Activated naive CD4-positive, alpha-beta T cell treated with anti-CD3 and anti-CD28 coated beads, Interleukin-2, amount 10 ng/mL, durations not matched to agents 7 days and 5 days (primary cell): Measurements from ENCODE around the gene ZNF516.
A peak's percentile ranks its signal among the peaks of the same experiment; 100 is the strongest.

Experiments used
- CTCF ChIA-PET: fragments of 350-600 bp; sonication (Branson Sonifier 250); formaldehyde crosslinking; loops from one replicate; lab custom pipeline; 2021; ENCODE audit warnings: antibody characterized with exemption; lab: Charles Lee
- DNase-seq: peaks from one replicate; pipeline ENCODE4 v3.0.0-alpha.2; 2020
- H3K27ac Mint-ChIP-seq: one replicate; pipeline ENCODE4 v1.8.0; 2021; ENCODE audit warnings: mild to moderate bottlenecking, moderate library complexity, mixed read lengths
- H3K27me3 Mint-ChIP-seq: one replicate; pipeline ENCODE4 v1.8.0; 2021; ENCODE audit warnings: mild to moderate bottlenecking, mixed read lengths
- H3K36me3 Mint-ChIP-seq: one replicate; pipeline ENCODE4 v1.8.0; 2021; ENCODE audit warnings: mixed read lengths
- H3K4me1 Mint-ChIP-seq: one replicate; pipeline ENCODE4 v1.8.0; 2021; ENCODE audit warnings: mixed read lengths
- H3K4me3 Mint-ChIP-seq: one replicate; pipeline ENCODE4 v1.8.0; 2021; ENCODE audit warnings: mild to moderate bottlenecking, moderate library complexity, mixed read lengths
- H3K9me3 Mint-ChIP-seq: one replicate; pipeline ENCODE4 v1.8.0; 2021; ENCODE audit warnings: mixed read lengths

The ZNF516 gene

DNA sequence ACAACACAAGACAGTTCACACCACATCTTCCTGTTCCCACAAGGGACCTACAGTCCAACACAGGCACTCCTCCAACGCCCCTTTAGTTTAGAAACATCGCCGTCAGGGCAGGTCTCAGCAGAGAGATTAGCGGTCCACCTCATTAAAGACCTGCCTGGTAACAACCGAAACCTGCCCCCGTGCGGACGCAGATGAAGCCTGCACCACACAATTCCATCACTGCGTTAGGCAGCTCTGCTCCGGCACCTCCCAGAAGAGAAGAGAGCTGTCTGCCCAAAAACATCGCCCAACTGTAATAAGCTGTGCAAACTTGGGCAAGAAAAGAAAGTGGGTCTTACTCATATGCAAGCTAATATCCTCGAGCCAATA is 32.7 kb downstream of the ZNF516 start:
- H3K9me3 Mint-ChIP-seq: no peaks in the 10 kb centered on the region
- no peak for DNase-seq
- H3K27me3 Mint-ChIP-seq: peaks cover 4% of the 10 kb centered on the region
- H3K4me3 Mint-ChIP-seq: no peak overlapping the region
- no peaks in the 10 kb centered on the region for H3K36me3 Mint-ChIP-seq
- peaks cover 5% of the 10 kb centered on the region for H3K4me1 Mint-ChIP-seq
- no peak overlapping the region for H3K27ac Mint-ChIP-seq
- CTCF ChIA-PET: no interaction called here

DNA sequence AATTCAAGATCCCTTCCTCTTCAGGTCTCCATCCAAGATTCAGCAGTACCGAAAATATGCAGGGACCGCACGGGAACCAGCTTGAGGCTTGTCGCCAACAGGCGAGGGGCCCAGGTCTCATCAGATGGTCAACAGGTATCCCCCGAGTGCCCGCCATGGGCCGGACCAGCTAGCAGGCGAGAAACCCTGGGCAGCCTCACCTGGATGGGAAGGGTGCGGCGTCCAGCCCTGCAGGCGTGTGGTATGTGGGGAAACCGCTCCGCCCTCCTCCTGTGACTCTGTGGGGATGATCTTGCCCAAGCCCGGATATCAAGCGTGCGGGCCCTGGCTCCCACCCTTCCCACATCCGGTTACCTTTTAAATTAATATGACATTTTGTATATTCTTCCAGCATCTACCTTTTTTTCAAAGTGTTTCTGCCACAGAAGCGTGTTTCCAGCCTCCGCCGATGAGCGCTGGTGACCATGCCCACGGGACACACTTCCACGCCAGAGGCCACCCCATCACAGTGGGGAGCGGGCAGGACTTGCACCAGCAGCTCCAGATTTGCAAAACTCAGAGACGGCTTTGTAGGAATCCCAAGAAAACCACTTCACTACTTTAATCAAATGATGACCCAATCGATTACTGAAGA is 33.2 kb downstream of the ZNF516 start:
- H3K4me1 Mint-ChIP-seq: peaks cover 3% of the 10 kb centered on the region
- no peak overlapping the region for H3K27ac Mint-ChIP-seq
- H3K36me3 Mint-ChIP-seq: no peaks in the 10 kb centered on the region
- H3K9me3 Mint-ChIP-seq: no peaks in the 10 kb centered on the region
- DNase-seq: no peak
- CTCF ChIA-PET: no interaction called here
- no peak overlapping the region for H3K4me3 Mint-ChIP-seq
- peaks cover 4% of the 10 kb centered on the region for H3K27me3 Mint-ChIP-seq

DNA sequence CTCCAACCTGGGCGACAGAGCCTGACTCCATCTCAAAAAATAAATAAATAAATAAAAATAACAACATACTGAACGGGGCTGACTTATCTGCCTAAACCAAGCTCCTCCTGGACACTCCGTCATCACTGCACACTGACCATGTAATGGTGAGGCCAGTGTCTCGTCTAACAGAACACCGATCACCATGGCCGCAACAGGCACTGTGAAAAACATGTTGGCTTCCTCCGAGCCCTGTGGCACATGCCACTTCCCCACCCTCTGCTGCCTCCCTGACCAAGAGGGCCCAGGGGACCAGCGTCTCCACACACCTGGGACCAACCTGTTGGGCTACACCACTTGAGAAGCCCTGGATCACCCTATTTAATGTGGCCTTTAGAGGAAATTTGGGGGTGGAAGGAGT is 33.9 kb downstream of the ZNF516 start:
- Mint-ChIP-seq H3K4me3 (no peak overlapping the region), H3K27me3 (no peaks in the 10 kb centered on the region), H3K4me1 (no peaks in the 10 kb centered on the region), H3K36me3 (no peaks in the 10 kb centered on the region), H3K9me3 (no peaks in the 10 kb centered on the region), H3K27ac (no peak overlapping the region)
- no peak for DNase-seq
- CTCF ChIA-PET: no interaction called here

DNA sequence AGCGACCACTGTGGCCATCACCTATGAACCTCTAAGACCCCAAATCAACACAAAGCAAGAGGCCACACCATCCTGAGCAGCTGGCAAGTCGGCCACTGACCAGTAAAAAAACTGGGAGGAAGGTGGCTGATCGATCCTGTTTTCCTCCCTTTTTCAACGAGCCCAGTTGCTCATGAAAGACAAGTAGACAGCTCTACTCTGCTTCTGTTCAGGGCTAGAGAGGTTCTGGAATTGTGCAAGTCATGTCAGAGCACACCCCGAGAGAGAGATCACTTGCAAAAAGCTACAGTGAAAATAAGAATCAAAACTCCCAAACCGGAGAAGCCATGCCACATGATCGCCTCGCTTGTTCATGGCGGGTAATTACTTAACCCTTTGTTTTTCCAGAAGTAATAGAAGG is 34.6 kb downstream of the ZNF516 start:
- Mint-ChIP-seq H3K36me3 (no peaks in the 10 kb centered on the region), H3K27me3 (peaks cover 4% of the 10 kb centered on the region), H3K27ac (no peak overlapping the region), H3K4me3 (no peak overlapping the region), H3K9me3 (no peaks in the 10 kb centered on the region), H3K4me1 (no peaks in the 10 kb centered on the region)
- DNase-seq: no peak
- CTCF ChIA-PET: no interaction called here

DNA sequence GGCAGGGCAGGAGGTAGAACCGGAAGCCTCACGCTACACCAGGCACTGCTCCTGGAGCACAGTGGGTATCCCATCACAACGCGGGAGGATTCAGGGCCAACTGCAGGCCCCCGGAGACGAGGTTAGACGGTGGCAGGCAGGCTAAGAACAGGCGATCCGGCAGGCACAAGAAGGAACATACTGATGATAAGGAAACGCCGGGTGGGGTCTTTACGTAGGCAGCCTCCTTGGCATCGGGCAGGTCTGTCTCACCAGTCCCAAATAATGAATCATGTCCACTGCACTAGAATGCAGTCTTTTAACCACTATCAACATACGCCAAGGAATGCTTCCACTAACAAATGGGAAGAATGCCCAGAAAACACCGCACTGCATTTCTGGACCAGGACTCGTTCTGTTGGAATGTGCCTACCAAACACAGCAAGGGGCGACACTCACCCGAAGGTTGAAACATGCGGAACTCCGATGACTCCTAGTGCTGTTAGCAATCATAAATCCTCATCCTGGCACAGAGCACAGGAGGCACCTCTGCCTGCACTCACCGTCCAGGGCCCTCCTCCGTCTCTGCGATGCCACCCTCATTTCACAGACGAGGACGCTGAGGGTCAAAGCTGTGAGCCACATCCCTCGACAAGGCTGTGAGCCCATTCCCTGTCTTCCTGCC is 35.2 kb downstream of the ZNF516 start:
- Mint-ChIP-seq H3K27ac (no peak overlapping the region), H3K9me3 (no peaks in the 10 kb centered on the region), H3K4me1 (no peaks in the 10 kb centered on the region), H3K4me3 (no peak overlapping the region), H3K36me3 (no peaks in the 10 kb centered on the region), H3K27me3 (peaks cover 11% of the 10 kb centered on the region)
- CTCF ChIA-PET: interaction anchor here (1.0 kb wide), 1 partner anchor 13 kb away, joined by 3 read pairs; no protein-coding TSS in a partner anchor
- DNase-seq: peak; percentile 1

DNA sequence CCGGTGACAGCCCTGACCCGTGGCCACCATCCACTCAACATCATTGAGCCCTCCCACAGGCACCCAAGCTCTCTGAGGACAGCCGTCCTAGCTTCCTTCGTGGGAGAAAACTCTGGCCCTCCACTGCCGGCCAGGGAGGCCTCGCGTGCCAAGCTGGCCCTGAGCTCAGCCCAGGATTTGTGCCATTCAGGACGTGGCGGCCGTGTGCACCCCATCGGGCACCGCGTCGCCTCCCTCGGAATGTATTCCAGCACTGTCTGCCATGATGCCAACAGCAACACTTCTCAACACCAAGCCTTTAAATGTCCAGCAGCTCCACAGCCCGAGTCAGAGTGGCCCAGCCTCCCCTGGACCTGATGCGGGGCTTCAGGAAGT is 35.7 kb downstream of the ZNF516 start:
- CTCF ChIA-PET: interaction anchor here (1.0 kb wide), 1 partner anchor 13 kb away, joined by 3 read pairs; no protein-coding TSS in a partner anchor
- H3K27ac Mint-ChIP-seq: no peak overlapping the region
- H3K36me3 Mint-ChIP-seq: no peaks in the 10 kb centered on the region
- peak; percentile 2 for DNase-seq
- peaks cover 11% of the 10 kb centered on the region for H3K27me3 Mint-ChIP-seq
- H3K4me3 Mint-ChIP-seq: no peak overlapping the region
- no peaks in the 10 kb centered on the region for H3K4me1 Mint-ChIP-seq
- H3K9me3 Mint-ChIP-seq: no peaks in the 10 kb centered on the region

DNA sequence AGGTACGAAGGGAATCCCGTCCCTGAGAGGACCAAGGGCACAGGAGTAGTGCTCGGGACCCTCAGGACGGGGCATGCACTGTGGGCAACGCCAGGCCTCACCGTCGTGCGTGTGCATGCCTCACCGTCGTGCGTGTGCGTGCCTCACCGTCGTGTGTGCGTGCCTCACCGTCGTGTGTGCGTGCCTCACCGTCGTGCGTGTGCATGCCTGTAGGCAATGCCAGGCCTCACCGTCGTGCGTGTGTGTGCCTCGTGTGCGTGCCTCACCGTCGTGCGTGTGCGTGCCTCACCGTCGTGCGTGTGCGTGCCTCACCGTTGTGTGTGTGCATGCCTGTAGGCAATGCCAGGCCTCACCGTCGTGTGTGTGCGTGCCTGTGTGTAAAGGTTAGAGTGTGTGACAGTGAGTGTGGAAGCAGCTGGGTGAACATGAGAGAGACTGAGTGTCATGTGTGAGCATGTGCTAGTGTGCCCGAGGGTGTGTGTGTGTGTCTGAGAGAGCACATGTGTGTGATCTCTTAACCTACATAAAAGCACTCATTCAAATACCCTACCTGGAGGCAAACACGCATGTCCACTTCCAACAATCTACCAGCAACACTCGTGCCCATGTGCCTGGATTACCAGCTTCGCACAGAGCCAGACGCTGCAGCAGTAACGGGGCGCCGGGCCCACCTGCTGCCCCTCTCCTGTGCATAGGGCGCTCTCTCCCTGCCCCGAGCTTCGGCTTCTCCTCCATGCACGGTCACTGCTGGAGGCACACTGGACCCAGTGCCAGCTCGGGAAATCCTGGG is 36.3 kb downstream of the ZNF516 start:
- Mint-ChIP-seq H3K36me3 (no peaks in the 10 kb centered on the region), H3K4me1 (no peaks in the 10 kb centered on the region), H3K27ac (no peak overlapping the region), H3K9me3 (no peaks in the 10 kb centered on the region), H3K4me3 (no peak overlapping the region), H3K27me3 (peaks cover 11% of the 10 kb centered on the region)
- DNase-seq: peak; percentile 17
- CTCF ChIA-PET: interaction anchor here (1.0 kb wide), 1 partner anchor 14 kb away, joined by 3 read pairs; no protein-coding TSS in a partner anchor

DNA sequence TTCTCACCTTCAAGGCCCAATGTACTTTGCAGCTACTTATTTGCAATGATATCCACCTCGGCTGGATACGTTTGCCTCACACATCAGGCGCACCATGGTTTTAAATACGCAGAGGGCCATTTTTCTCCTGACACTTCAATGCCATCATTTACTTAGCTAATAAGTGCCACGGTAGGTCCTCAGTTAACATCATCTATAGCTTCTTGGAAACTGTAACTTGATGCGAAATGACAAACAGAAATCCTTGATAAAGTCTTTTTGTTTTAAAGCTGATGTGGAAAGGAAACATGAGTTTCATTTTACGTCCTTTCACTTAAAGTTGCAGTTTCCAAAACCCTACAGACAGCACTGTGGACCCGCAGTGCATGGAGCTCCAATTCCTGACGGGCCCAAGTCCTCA is 37.1 kb downstream of the ZNF516 start:
- H3K36me3 Mint-ChIP-seq: no peaks in the 10 kb centered on the region
- H3K4me3 Mint-ChIP-seq: no peak overlapping the region
- H3K4me1 Mint-ChIP-seq: no peaks in the 10 kb centered on the region
- CTCF ChIA-PET: no interaction called here
- no peak overlapping the region for H3K27ac Mint-ChIP-seq
- DNase-seq: no peak
- no peaks in the 10 kb centered on the region for H3K9me3 Mint-ChIP-seq
- peaks cover 15% of the 10 kb centered on the region for H3K27me3 Mint-ChIP-seq

DNA sequence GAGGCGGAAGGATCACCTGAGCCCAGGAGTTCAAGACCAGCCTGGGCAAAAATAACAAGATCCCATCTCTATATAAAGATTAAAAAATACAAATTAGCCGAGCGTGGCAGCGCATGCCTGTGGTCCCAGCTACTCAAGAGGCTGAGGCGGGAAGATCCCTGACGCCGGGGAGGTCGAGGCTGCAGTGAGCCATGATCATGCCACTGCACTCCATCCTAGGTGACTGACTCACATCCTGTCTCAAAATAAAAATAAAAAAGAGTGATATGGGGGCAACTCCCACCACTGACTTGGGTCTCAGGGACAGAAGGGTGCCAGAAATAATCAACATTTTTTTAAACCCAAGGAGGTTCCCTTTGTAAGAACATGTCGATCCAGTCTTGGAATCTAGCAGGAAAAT is 37.6 kb downstream of the ZNF516 start:
- no peaks in the 10 kb centered on the region for H3K36me3 Mint-ChIP-seq

DNA sequence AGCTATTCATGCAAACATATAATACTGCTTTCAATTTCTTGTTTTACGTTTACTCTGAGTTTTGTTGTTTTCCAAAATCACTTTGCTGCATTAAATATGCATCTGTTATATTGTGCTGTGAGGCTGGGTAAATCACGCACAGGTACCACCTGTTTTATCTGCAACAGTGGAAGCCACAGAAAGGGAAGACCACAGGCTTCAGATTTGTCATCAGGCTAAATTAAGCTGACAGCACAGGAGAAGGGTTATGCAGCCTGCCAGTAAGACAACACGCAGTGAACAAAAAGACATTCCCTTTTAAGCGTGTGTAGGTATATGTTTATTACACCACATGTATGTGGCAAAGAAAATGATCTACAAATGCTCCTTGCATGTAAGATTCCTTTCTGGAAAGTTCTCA is 38.2 kb downstream of the ZNF516 start:
- no peak for DNase-seq
- no peaks in the 10 kb centered on the region for H3K9me3 Mint-ChIP-seq
- no peaks in the 10 kb centered on the region for H3K36me3 Mint-ChIP-seq
- H3K27me3 Mint-ChIP-seq: peaks cover 24% of the 10 kb centered on the region
- no peak overlapping the region for H3K4me3 Mint-ChIP-seq
- H3K27ac Mint-ChIP-seq: no peak overlapping the region
- H3K4me1 Mint-ChIP-seq: no peaks in the 10 kb centered on the region
- CTCF ChIA-PET: interaction anchor here (0.9 kb wide), 1 partner anchor 14 kb away, joined by 3 read pairs; no protein-coding TSS in a partner anchor

More for the DNA sequence above, 37.6 kb downstream of the ZNF516 start:
- H3K4me1 Mint-ChIP-seq: no peaks in the 10 kb centered on the region
- CTCF ChIA-PET: no interaction called here
- no peak overlapping the region for H3K27ac Mint-ChIP-seq
- no peaks in the 10 kb centered on the region for H3K9me3 Mint-ChIP-seq
- DNase-seq: peak; percentile 14
- no peak overlapping the region for H3K4me3 Mint-ChIP-seq
- peaks cover 18% of the 10 kb centered on the region for H3K27me3 Mint-ChIP-seq

DNA sequence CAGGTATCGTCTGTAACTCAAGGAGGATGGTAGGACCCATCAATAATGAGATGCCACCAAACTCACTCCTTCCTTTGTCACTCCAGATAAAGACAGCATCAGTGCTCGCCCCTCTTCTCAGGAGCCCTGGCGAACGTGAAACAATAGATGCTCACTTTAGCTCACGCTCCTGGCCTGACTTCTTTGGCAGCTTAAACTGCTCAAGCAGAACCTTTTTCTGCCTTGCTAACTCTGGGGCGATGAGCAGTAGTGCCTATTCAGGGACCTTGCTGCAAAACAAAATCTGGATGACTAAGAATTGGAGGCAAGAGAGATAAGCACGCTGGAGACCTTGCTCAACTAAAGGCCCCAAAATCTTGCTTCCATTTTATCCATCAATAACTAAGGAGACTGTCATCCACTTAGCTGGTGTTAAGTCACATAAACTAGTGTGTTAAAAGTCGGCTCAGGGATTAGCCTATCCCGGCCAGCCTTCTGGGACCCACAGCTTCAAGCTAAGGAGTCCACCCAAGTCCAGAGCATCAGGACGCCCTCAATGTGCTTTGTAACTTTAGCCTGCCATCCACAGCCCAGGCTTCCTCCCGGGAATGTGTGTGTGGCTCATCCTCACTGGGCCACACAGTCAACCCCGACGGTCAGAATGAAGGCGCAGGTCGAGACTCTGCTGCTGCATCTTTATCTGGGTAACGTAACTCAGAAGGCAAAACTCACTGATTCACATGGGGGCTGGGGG is 38.9 kb downstream of the ZNF516 start:
- peaks cover 29% of the 10 kb centered on the region for H3K27me3 Mint-ChIP-seq
- DNase-seq: peak; percentile 6
- H3K27ac Mint-ChIP-seq: no peak overlapping the region
- H3K4me3 Mint-ChIP-seq: no peak overlapping the region
- CTCF ChIA-PET: interaction anchor here (0.9 kb wide), 1 partner anchor 13 kb away, joined by 3 read pairs; no protein-coding TSS in a partner anchor
- H3K36me3 Mint-ChIP-seq: no peaks in the 10 kb centered on the region
- peaks cover 5% of the 10 kb centered on the region for H3K4me1 Mint-ChIP-seq
- H3K9me3 Mint-ChIP-seq: no peaks in the 10 kb centered on the region

DNA sequence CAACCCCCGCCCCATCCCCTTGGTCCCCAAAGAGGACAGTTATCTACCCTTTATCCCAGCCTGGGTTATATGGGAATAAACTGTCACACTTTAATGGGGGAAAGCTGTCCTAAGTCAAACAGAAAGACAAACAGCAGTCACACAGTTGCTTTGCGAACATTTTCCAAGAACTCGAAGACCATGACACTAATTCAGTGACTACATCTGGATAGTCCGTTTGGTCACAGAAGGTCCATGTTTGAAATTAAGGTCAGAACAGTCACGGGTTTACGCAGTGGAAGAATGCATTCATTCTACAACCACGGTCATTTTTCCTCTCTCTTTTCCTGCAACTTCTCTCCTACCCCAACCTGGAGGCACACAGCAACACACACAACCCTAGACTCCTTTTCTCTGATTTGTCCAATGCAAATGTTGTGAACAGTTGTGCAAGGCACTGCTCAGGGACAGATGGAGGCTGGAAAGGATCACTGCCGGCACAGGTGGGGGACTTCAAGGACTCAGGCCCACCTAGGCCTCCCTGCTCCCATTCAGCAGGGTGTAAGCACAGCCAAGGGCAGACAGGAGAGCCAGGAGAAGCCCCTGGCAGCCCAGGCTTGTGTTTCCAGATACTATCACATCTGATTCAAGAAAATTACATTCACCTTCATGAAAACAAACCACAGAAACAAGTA is 39.9 kb downstream of the ZNF516 start:
- H3K4me1 Mint-ChIP-seq: peaks cover 12% of the 10 kb centered on the region
- no peak for DNase-seq
- CTCF ChIA-PET: no interaction called here
- no peaks in the 10 kb centered on the region for H3K9me3 Mint-ChIP-seq
- H3K27me3 Mint-ChIP-seq: peaks cover 35% of the 10 kb centered on the region
- no peak overlapping the region for H3K4me3 Mint-ChIP-seq
- no peak overlapping the region for H3K27ac Mint-ChIP-seq
- H3K36me3 Mint-ChIP-seq: no peaks in the 10 kb centered on the region

DNA sequence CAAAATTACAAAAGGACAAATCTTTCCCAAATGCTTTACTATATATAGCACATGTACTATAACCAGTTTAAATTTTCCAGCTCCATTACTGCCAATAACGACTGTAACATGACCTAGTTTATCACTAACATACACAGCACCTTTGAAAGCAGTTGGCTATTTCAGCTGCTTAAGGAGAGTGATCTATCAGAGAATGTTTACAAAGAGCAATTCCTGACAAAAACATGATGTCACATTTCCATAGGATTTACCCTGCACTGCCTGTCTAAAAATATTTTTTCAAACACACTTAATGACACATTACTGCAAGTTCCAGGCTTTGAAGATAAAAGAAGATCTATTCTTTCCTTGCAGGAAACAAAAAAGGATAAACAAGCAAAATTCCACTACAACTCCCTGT is 40.6 kb downstream of the ZNF516 start:
- peaks cover 35% of the 10 kb centered on the region for H3K27me3 Mint-ChIP-seq
- H3K4me1 Mint-ChIP-seq: peaks cover 15% of the 10 kb centered on the region
- no peaks in the 10 kb centered on the region for H3K9me3 Mint-ChIP-seq
- H3K27ac Mint-ChIP-seq: no peak overlapping the region
- H3K36me3 Mint-ChIP-seq: no peaks in the 10 kb centered on the region
- DNase-seq: no peak
- CTCF ChIA-PET: no interaction called here
- H3K4me3 Mint-ChIP-seq: no peak overlapping the region

DNA sequence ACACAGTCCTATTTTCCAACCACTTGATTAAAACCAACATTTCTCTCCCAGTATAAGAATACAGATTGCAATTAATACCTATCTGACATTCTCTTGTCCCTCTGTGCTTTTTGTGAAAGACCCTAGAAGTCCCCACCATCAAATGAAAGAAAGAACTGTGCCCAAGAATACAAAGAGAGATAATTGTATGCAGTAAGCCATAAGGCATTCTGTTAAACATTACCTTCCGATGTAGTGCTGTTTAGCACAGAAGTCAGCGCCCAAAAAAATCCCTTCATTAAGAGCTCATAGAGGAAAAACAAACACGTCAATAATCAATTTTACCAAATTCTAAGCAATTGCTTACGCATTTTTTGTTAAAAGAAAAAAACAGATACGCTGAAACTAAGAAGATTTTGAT is 41.1 kb downstream of the ZNF516 start:
- H3K36me3 Mint-ChIP-seq: no peaks in the 10 kb centered on the region
- H3K4me1 Mint-ChIP-seq: peaks cover 15% of the 10 kb centered on the region
- H3K27ac Mint-ChIP-seq: no peak overlapping the region
- CTCF ChIA-PET: no interaction called here
- H3K4me3 Mint-ChIP-seq: no peak overlapping the region
- no peaks in the 10 kb centered on the region for H3K9me3 Mint-ChIP-seq
- H3K27me3 Mint-ChIP-seq: peaks cover 39% of the 10 kb centered on the region
- DNase-seq: no peak
